22Rv1 (cell line): ENCODE results near the gene DNMT3A.

Experiments used
- CTCF ChIP-seq: fragments of 450-650 bp; IDR thresholded peaks from 2 replicates; pipeline ENCODE4 v1.5.1; 2017; ENCODE audit warnings: mild to moderate bottlenecking
- ZFX ChIP-seq: fragments of 450-650 bp; IDR thresholded peaks from 2 replicates; pipeline ENCODE4 v1.6.1; 2017; ENCODE audit warnings: antibody characterized with exemption, borderline replicate concordance

DNA sequence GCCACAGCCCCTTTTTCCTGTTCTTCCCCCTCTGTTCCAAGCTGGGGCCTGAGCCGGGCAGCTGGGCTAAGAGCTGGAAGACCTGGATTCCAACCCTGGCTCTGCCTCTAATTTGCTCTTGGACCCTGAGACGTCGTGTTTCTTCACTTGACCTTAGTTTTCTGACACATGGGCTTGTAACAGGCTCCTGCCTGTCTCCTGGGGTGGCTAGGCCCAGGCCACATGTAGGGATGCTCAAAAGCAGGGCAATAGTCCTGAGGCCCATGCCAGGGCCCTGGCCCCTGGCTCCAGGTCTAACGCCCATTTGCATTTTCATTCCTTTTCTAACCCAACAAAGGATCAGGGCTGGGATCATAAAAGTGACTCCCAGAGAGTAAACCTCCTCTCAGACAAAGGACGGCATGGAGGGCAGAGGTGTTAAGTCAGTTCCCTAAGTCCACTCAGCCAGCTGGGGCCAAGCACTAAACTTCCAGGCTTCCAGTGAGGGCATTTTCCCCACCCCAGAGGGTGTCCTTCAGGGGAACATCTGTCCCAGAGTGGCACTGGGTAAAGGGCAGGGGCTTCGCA lies 16.6 kb upstream of the DNMT3A start:
- TF ChIP-seq CTCF = no peak
- TF ChIP-seq ZFX = no peak
